ENCODE data around the gene COBLL1. TPM values are rescaled to one million over a fixed set of nuclear protein-coding genes. Genes with fewer than 3 reads are reported as not detected.
A peak's percentile ranks its signal among the peaks of the same experiment; 100 is the strongest.

Gene COBLL1
- total RNA-seq, 1 donor from 2014 or later, result 89.4 TPM

DNA sequence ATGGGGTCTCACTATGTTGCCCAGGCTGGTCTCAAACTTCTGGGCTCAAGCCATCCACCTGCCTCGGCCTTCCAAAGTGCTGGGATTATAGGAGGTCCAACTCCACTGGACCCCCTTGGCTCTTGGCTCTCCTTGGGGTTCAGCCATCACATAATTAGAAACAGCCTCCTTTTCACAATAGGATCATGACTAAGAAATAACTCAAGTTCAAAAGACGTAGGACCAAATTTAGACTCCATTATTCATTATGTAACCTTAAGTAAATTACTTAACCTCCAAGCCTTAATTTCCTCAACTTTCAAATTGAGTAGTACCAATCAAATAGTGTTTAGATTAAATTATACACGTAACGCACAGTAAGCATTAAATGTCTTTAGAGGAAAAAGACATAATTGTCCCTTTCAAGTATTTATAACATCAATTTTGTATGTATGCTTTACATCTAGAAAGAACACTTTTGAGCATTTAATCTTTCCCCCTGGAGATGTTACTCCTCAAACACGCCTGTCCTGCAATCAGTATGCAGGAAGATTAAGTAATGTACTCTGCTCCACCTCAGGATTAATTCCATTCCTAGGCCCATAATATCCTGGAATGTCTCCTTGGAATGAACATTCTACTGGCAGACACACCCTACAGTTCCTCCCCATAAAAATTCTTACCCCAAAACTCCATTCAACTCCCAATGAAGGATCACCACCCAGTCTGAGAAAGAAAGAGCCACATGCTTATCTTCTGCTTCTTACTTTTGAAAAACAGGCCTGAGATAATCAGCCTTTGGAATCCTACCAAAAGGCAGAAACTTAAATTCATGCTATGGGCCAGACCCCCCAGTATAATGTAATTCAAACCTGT lies 49.1 kb downstream of the COBLL1 start:
- ATAC-seq, result no peak
- peaks cover 17% of the 10 kb centered on the region for H3K4me1 ChIP-seq
- no peaks in the 10 kb centered on the region for H3K9me3 ChIP-seq
- H3K36me3 ChIP-seq, result no peaks in the 10 kb centered on the region
- H3K4me3 ChIP-seq, result no peak overlapping the region
- intact Hi-C loops (cut with DNase I), result no loop called here
- no peaks in the 10 kb centered on the region for H3K27me3 ChIP-seq (ENCODE audit: low read depth)
- no peak overlapping the region for H3K27ac ChIP-seq
- TF ChIP-seq, protein P1, sequence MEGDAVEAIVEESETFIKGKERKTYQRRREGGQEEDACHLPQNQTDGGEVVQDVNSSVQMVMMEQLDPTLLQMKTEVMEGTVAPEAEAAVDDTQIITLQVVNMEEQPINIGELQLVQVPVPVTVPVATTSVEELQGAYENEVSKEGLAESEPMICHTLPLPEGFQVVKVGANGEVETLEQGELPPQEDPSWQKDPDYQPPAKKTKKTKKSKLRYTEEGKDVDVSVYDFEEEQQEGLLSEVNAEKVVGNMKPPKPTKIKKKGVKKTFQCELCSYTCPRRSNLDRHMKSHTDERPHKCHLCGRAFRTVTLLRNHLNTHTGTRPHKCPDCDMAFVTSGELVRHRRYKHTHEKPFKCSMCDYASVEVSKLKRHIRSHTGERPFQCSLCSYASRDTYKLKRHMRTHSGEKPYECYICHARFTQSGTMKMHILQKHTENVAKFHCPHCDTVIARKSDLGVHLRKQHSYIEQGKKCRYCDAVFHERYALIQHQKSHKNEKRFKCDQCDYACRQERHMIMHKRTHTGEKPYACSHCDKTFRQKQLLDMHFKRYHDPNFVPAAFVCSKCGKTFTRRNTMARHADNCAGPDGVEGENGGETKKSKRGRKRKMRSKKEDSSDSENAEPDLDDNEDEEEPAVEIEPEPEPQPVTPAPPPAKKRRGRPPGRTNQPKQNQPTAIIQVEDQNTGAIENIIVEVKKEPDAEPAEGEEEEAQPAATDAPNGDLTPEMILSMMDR (IDR thresholded peaks at IDR 0.05), result no peak
- DNase-seq, result no peak

DNA sequence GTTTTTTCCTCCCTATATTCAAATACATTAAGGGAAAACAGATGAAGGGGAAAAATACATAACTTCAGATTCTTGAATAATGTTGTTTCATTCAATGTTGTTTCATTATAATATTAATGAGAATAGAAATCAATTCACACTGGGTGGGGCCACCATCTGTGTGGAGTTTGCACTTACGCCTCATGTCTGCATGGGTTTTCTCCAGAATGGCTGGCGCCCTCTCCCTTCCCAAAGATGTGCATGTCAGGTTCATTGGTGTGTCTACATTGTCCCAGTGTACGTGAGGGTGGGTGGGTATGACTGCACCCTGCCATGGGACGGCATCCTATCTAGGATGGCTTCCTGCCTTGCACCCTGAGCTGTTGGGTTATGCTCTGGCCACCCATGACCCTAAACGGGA lies 51.7 kb downstream of the COBLL1 start:
- DNase-seq (no peak), ATAC-seq (no peak)
- TF ChIP-seq, protein P1 (IDR thresholded peaks at IDR 0.05), result no peak
- Histone ChIP-seq H3K9me3 (no peaks in the 10 kb centered on the region), H3K4me3 (no peak overlapping the region), H3K27ac (no peak overlapping the region), H3K36me3 (no peaks in the 10 kb centered on the region), H3K27me3 (ENCODE audit: low read depth) (no peaks in the 10 kb centered on the region), H3K4me1 (peaks cover 31% of the 10 kb centered on the region)
- intact Hi-C loops (cut with DNase I), result no loop called here

DNA sequence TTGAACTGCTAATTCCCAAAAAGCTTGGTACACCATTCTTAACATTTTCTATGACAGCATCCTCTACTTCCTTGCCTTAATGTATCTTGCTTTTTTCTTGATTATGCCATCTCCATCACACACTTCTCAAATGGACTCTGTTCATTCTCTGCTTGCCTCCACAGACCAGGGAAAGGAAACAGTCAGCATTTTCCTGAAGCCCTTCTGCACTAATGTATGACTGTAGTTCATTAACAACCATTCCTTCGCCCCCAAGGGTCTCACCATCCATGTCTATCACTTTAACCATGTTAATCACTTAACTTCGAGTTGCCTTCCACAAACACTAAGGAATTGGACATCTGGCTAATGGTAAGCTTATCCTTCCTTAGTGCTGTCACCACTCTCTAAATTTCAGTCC lies 54.8 kb downstream of the COBLL1 start:
- Histone ChIP-seq H3K4me1 (peaks cover 38% of the 10 kb centered on the region), H3K27me3 (ENCODE audit: low read depth) (no peaks in the 10 kb centered on the region), H3K27ac (no peak overlapping the region), H3K4me3 (no peak overlapping the region), H3K9me3 (no peaks in the 10 kb centered on the region), H3K36me3 (no peaks in the 10 kb centered on the region)
- intact Hi-C loops (cut with DNase I), result no loop called here
- DNase-seq, result no peak
- TF ChIP-seq, protein P1 (IDR thresholded peaks at IDR 0.05), result no peak
- ATAC-seq, result no peak

DNA sequence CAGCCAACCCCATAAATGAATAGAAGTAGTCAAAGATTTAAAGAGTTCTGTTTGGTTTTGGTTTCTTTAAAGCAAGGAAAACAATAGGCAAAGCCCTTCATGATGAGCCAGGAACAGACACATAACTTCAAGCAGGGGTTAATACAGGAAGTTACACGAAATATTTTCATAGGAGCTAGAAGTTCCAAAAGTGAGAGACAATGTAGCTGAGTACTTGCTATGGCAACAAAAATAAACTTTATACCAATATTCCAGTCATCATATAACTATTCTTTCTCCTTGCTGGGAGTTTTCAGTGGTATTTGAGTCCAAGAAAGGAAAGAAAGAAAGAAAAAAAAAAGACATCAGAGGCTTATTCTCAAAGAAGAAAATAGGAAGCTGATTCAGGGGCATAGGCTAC lies 56.2 kb downstream of the COBLL1 start:
- intact Hi-C loops (cut with DNase I), result no loop called here
- peak overlapping the region; percentile 68 for H3K27ac ChIP-seq
- ATAC-seq, result peak in 1 of 2 donors; percentile 40
- no peaks in the 10 kb centered on the region for H3K9me3 ChIP-seq
- TF ChIP-seq, protein P1 (IDR thresholded peaks at IDR 0.05), result no peak
- DNase-seq, result no peak
- no peaks in the 10 kb centered on the region for H3K36me3 ChIP-seq
- no peak overlapping the region for H3K4me3 ChIP-seq
- H3K4me1 ChIP-seq, result peaks cover 49% of the 10 kb centered on the region
- H3K27me3 ChIP-seq (ENCODE audit: low read depth), result no peaks in the 10 kb centered on the region

DNA sequence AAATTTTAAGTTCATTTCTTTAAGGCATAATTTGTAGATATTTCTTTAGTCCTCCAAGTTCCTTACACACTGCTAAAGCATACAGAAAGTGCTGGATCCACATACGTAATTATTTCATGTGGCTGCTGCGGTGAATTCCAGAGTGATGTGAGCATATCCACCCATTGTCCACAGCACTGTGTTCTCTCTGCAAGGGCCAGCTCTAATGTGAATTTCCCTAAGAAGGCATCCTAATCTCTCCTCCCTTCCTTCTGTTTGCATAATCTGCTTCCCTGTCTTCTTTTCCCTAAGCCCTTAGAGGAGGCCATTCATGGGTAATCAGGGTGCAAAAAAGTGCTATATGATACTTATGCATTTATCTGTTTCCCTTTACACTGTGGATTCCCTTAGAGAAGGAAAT lies 57.2 kb downstream of the COBLL1 start:
- peak in 1 of 2 donors; percentile 28 for ATAC-seq
- DNase-seq, result no peak
- intact Hi-C loops (cut with DNase I), result no loop called here
- H3K4me3 ChIP-seq, result no peak overlapping the region
- no peaks in the 10 kb centered on the region for H3K36me3 ChIP-seq
- H3K27me3 ChIP-seq (ENCODE audit: low read depth), result no peaks in the 10 kb centered on the region
- no peaks in the 10 kb centered on the region for H3K9me3 ChIP-seq
- TF ChIP-seq, protein P1 (IDR thresholded peaks at IDR 0.05), result no peak
- peak overlapping the region; percentile 68 for H3K27ac ChIP-seq
- H3K4me1 ChIP-seq, result peaks cover 53% of the 10 kb centered on the region

Measured in lower lobe of right lung (tissue), 2 donors.